SH-SY5Y (cell line): ENCODE measurements around the gene NEURL2.

Experiments
- GATA2 ChIP-seq: IDR thresholded peaks from 2 replicates; pipeline ENCODE4 v1.6.1; 2011; ENCODE audit warnings: mild to moderate bottlenecking, low read depth, low read length
- GATA3 ChIP-seq: IDR thresholded peaks from 2 replicates; pipeline ENCODE4 v1.6.1; 2011; ENCODE audit warnings: low read depth, mild to moderate bottlenecking, low read length, moderate library complexity

Gene NEURL2, protein sequence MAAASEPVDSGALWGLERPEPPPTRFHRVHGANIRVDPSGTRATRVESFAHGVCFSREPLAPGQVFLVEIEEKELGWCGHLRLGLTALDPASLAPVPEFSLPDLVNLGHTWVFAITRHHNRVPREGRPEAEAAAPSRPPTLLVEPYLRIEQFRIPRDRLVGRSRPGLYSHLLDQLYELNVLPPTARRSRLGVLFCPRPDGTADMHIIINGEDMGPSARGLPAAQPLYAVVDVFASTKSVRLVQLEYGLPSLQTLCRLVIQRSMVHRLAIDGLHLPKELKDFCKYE

DNA sequence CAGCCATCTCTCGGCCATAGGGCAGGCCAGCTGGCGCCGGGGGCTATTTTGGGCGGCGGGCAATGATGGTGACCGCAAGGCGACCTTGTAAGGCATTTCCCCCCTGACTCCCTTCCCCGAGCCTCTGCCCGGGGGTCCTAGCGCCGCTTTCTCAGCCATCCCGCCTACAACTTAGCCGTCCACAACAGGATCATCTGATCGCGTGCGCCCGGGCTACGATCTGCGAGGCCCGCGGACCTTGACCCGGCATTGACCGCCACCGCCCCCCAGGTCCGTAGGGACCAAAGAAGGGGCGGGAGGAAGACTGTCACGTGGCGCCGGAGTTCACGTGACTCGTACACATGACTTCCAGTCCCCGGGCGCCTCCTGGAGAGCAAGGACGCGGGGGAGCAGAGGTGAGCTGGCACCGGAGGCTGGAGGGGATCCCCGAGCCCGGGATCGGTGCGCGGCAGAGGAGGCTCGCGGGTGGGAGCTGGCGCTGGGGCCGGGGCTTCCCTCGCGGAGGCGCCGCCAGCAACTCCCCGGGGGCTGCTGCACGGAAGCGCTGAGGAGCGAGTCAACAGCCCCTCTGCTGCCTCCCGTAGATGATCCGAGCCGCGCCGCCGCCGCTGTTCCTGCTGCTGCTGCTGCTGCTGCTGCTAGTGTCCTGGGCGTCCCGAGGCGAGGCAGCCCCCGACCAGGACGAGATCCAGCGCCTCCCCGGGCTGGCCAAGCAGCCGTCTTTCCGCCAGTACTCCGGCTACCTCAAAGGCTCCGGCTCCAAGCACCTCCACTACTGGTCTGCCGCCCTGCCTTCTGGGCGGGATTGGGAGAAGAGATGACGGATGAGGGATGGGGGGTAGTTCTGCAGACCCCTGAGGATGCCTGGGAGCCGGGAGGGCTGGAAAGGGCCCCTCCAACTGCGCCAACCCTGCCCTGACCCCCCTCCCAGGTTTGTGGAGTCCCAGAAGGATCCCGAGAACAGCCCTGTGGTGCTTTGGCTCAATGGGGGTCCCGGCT is at the start of gene NEURL2, which contains the start of gene CTSA:
Gene NEURL2 (minus strand): TSS at position 224 of the 999 bp plus-strand sequence. CDS start 217 bp downstream, at position 7.
Gene CTSA (plus strand): TSS at position 351 of the 999 bp plus-strand sequence. CDS start 234 bp downstream, at position 585.
- TF ChIP-seq GATA2 (no peak), GATA3 (no peak)

DNA sequence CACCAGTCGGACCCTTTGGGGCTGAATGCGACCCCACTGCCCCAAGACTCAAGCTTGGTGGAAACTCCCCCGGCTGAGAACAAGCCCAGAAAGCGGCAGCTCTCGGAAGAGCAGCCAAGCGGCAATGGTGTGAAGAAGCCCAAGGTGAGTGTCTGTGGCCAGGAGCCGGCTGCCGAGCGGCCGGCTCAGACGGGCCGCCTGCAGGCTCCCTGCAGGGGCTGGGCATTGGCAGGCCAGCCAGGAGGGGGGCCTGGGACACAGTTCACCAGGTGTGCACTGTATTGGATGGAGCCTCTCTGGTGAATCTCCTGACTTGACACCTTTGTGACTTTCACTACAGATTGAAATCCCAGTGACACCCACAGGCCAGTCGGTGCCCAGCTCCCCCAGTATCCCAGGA is 49.5 kb upstream of the NEURL2 start:
- TF ChIP-seq GATA3, result no peak
- TF ChIP-seq GATA2, result no peak

DNA sequence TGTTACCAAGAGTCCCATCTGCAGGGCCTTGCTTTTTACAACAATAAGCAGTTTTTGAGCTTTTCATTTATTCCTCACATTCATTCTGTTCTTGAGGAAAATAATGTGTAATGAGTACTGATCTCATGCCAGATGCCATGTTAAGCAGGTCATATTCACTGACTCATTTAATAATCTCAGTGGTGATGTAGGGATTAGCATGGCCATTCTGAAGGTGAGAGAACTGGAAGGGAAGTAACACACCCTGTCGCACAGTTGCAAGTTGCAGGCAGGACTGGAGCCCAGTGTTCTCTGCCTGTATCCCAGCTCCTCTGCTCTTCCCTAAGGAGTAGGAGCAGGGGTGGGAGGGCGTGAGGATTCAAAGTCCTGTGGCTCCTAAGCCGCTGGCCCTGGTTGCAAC is 49.0 kb upstream of the NEURL2 start:
- no peak for TF ChIP-seq GATA3
- no peak for TF ChIP-seq GATA2

DNA sequence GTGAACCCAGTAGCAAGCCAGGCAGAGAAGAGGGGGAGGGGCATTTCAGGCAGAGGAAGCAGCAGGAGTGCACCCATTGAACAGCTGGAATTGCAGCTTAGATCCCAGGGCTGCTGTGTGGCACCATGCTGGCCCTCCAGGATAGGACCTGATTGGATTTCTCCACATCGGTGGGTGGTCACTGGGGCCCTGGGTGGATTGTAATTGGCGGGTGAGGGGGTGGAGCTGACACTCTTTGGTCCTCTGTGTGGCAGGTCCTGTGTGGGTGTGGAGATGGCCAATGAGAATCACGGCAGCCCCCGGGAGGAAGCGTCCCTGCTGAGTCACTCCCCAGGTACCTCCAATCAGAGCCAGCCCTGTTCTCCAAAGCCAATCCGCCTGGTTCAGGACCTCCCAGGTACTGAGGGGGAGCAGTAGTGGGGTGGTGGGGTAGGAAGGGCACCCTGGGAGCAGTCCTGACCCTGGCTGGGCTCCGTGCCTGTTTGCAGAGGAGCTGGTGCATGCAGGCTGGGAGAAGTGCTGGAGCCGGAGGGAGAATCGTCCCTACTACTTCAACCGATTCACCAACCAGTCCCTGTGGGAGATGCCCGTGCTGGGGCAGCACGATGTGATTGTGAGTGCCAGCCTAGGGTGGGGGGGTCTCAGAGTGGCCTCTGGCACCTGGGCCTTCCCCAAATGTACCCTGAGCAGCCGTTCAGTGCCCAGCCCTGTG is 47.9 kb upstream of the NEURL2 start:
- TF ChIP-seq GATA3 (no peak), GATA2 (no peak)

DNA sequence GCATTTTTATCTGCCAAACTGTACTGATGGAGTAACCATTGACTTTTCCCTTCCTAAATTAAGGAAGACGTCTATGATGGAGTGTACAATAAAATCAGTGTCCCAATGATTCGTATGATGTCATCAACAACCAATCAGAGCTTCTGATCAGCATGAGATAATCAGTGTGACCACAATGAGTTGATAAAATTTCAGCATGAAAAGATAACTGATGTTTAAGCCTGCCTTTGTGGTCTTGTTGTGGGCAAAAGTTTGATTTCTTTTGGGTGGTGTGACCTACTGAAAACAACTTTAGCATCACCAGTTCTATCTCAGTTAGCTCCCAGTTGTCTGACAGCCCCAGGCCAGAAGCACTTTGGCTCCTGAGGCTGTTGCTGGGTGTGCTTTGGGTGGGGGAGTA is 46.8 kb upstream of the NEURL2 start:
- TF ChIP-seq GATA2, result no peak
- no peak for TF ChIP-seq GATA3

DNA sequence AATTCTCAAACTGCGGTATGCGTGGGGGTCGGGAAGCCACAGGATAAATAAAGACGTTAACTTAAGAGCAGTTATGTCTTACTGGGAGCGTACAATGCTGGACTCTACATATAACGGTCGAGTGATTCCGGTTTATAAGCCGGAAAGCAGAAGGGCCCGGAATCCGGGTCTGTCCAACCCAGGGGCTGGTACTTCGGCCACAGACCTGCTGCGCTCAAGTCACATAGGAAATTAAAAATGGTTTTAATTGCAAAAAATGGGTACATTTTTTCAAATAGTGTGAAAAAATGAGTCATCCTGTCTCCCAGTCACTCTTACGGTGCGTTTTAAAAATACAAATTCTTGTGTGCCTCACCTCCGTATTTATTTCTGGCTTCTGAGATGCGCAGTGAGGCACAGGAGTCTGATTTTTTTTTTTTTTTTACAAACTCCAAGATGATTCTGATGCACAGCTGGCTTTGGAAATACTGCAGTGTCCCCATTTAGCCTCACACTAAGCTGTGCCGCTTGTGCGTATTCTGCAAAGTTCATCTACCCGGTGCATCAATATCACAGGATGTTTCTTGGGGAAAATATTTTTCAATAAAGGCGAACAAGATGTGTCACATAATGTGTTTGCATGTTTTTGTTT is 44.5 kb upstream of the NEURL2 start:
- TF ChIP-seq GATA3 (no peak), GATA2 (no peak)

DNA sequence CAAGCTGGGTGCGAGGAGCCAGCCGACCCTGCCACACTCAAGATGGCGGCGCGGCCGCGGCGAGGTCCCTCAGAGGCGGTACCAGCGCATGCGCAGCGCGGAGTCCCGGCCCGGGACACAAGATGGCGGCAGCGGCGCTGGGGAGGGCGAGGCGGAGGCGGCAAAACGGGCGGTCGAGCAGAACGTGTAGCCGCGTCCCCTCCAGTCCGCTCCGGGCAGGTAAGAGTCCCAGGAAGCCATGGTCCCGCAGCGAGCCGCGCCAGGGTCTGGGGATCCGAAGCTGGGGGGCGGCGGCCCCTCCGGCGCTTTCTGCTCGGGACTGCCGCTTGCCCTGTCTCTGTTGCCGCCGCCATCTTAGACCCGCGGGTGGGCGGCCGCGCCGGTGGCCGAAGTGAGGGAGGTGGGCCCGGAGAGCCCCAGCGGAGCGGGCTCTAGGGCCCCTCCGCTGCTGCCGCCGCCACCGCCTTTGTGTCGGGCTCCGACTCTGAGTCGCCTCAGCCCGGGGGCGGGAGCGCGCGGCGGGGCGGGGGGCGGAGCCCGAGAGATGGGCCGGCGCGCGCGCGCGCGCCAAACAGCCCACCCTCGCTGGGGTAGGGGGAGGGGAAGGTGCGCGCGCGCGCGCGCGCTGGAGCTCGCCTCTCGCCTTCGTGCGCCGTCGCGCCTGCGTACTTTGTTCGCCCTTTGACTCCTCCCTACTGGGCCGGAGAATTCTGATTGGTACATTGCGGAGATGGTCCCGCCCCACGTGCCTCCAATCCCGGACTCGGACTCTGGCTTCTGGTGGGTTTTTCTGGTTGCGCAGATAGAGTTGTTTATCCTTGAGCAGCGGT is 43.8 kb upstream of the NEURL2 start, which contains the start of gene PCIF1:
Gene PCIF1 (plus strand): TSS at position 98 of the 830 bp plus-strand sequence. CDS start 4,317 bp downstream, outside the sequence.
- TF ChIP-seq GATA3 (no peak), GATA2 (0 out of 2 replicates have a peak, but pooled peaks have one; percentile 5)

DNA sequence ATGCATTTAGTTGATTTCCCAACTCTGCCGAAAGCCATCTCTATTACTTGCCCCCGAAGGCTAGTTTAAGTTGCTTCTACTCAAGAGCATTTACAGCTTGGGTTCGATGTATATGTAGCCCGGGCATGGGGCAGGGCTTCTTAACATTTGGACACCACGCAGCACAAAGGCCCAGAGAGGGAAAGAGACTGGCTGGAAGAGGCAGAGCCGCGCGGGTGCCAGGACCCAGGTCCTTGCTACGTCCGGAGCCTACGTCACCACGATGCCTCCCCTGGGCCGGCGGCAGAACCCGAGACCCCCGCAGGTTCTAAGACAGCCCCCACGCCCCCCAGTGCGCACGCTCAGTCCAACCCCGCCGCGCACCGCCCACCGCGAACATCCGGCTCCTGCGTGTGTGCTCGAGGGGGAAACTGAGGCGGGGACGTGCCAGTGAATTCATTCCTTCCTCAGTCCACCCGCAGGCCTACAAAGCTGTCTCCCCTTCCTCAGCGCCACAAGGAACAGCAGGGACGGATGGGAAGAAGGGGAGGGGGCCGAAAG is 43.1 kb upstream of the NEURL2 start:
- TF ChIP-seq GATA2 (no peak), GATA3 (no peak)

DNA sequence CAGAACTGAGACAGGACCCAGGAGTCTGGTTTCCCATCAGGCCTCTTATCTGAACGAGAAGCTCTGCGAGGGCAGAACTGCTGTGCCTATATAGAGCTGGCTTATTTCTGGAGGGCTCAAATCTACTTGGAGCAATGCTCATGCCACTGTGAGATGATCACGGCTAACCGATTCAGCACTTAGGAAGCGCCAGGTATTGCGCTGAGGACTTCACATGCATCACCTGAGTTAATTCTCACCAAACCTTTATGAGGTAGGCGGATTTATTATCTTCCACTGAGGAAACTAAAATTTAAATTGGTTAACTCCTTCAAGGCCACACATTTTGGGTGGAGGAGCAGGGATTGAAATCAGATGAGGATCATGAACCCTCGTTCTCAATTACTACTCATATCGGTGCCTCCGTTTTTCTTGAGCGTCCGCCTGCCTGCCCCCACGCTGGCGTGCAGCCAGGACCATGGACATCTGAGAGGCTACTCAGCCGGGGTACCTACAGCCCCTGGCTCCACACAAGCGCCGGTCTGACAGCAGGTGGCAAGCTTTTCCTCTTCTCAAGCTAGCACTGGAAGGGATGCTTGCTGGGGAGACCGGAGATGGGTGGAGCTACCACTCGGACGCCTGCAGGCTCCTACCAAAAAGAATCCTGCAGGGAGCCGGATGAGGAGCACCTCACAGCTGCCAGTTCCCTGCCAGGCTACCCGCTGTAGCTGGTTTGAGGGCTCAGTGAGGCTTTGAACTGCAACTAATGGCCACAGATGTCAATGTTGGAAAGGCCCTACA is 42.4 kb upstream of the NEURL2 start:
- TF ChIP-seq GATA3, result no peak
- no peak for TF ChIP-seq GATA2

DNA sequence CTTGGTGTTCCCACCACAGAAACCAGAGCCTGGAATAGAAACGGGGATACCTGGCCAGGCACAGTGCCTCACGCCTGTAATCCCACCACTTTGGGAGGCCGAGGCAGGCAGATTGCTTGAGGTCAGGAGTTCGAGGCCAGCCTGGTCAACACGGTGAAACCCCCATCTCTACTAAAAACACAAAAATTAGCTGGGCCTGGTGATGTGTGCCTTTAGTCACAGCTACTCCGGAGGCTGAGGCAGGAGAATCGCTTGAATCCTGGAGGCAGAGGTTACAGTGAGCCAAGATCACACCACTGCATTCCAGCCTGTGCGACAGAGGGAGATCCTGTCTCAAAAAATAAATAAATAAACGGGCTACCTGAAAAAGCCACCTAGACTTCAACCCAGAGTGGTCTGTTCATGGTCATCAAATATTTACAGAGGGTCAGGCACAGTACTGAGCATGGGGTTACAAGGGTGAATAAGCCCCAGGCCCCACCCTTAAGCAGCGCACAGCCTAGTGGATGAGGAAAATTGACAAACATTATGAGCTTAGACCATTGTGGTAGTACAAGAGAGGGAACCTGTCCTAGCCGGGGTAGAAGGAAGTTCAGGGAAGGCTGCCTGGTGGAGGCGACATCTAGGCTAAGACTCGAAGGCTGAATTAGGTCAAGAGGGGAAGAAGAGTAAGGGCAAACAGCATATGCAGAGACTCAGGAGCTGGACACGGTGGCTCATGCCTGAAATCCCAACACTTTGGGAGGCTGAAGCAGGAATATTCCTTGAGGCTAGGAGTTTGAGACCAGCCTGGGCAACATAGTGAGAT is 36.3 kb upstream of the NEURL2 start:
- TF ChIP-seq GATA2 (no peak), GATA3 (no peak)

DNA sequence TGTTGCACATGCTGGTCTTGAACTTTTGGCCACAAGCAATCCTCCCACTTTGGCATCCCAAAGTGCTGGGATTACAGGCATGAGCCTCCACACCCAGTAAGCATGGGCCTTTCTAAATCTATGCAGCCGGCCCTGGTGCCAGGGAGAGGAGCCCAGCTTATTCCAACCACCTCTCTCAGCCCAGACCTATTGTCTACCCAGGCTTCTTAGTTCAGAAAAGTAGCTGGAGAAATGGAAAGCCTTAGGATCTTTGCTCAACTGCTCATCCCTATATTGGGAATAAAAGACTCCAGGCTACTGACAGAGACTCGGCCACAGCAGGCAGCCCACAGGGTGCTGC is 35.7 kb upstream of the NEURL2 start:
- TF ChIP-seq GATA3 (no peak), GATA2 (no peak)
